ENCODE data around the gene NFIX. TPM values are rescaled to one million over a fixed set of nuclear protein-coding genes. Genes with fewer than 3 reads are reported as not detected.

The NFIX gene
- total and polyA plus RNA-seq, 9 of the 15 experiments (the other 6 are each of a cell fraction or from before 2014, with no cell fraction given): 0.28 to 26.8 (median 5.4) TPM

DNA sequence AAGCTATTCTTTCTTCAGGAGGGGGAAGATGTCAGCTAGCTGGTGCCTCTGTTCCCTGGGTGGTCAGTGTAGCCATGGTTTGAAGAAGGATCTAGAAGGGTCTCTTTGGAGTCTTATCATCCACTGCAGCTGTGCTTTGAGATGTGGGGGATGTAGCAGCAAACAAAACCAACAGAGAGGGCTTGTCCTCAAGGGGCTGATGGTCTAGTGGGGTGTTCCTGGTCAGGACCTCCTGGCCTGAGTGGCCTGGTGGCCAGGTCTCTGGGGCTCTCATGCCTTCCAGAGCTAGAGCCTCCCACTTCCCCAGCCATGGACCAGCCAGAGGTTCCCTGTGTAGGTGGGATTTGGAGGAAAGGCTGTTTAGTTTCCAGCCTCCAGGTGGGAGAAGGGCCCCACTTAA is 67.0 kb downstream of the NFIX start:
- Histone ChIP-seq H3K27ac (ENCODE audit: extremely low read depth, low read depth, low read length) (no peak overlapping the region), H3K9me1 (ENCODE audit: control insufficient read depth, insufficient read depth, low read length) (no peaks in the 10 kb centered on the region), H3K9ac (ENCODE audit: insufficient read depth in 1 of 2, low read depth in 2 of 2, low read length in 2 of 2) (peak overlapping the region in 1 of 2 experiments; percentile 69; a peak in 1 of 4 replicates), H2AFZ (ENCODE audit: low read depth, low read length) (no peak overlapping the region), H3K79me2 (ENCODE audit: control insufficient read depth, insufficient read depth, low read length) (peaks cover 8% of the 10 kb centered on the region; the same call in 2 of the 3 replicates), H3K4me3 (no peak overlapping the region), H3K9me3 (replicated peaks; ENCODE audit: control insufficient read depth, insufficient read depth, low read depth, low read length) (no peaks in the 10 kb centered on the region), H4K20me1 (replicated peaks; ENCODE audit: control insufficient read depth, insufficient read depth, low read length) (peaks cover 18% of the 10 kb centered on the region; the same call in 1 of the 2 replicates), H3K36me3 (ENCODE audit: control insufficient read depth, insufficient read depth, low read length) (no peaks in the 10 kb centered on the region), H3K27me3 (ENCODE audit: control insufficient read depth in 2 of 2, insufficient read depth in 2 of 2, low read length in 2 of 2) (no peaks in the 10 kb centered on the region), H3K4me1 (replicated peaks in 1 of 2; ENCODE audit: control insufficient read depth in 2 of 2, insufficient read depth in 2 of 2, low read length in 2 of 2) (peaks cover 17 to 69% of the 10 kb centered on the region in 2 experiments; a peak in 4 of 5 replicates), H3K4me2 (ENCODE audit: insufficient read depth, low read length) (no peak overlapping the region)
- no peak for ATAC-seq
- no peak for FAIRE-seq
- ChIA-PET POLR2A (interaction anchor here (1.1 kb wide), 1 partner anchor 97 kb away, joined by 3 read pairs; no protein-coding TSS in a partner anchor), CTCF (ENCODE audit: low intra/inter-chr PET ratio) (interaction anchor here (1.2 to 2.7 kb wide), 3 partner anchors 78 to 97 kb away, joined by 3 to 15 read pairs (median 14); no protein-coding TSS in a partner anchor)
- BruUV-seq (replicated peaks): no TSS peak
- TF ChIP-seq ZNF696 (CRISPR knock-in tag; conservative IDR thresholded peaks at IDR 0.05) (no peak), ZNF316 (IDR thresholded peaks at IDR 0.05) (peak; percentile 59), CBFA2T3 (IDR thresholded peaks at IDR 0.05) (peak; percentile 15)
- no peak for DNase-seq (ENCODE audit: extremely low read depth in 1 of 4, low spot score in 3 of 4)
- in situ Hi-C loops (cut with MboI): no loop called here
- intact Hi-C loops (cut with micrococcal nuclease): no loop called here

- Histone ChIP-seq H3K9me3 (replicated peaks; ENCODE audit: control insufficient read depth, insufficient read depth, low read depth, low read length) (no peaks in the 10 kb centered on the region), H4K20me1 (replicated peaks; ENCODE audit: control insufficient read depth, insufficient read depth, low read length) (peaks cover 17% of the 10 kb centered on the region; the same call in 1 of the 2 replicates), H3K27ac (ENCODE audit: extremely low read depth, low read depth, low read length) (no peak overlapping the region), H3K4me1 (replicated peaks in 1 of 2; ENCODE audit: control insufficient read depth in 2 of 2, insufficient read depth in 2 of 2, low read length in 2 of 2) (peaks cover 24 to 72% of the 10 kb centered on the region in 2 experiments), H3K79me2 (ENCODE audit: control insufficient read depth, insufficient read depth, low read length) (peaks cover 15% of the 10 kb centered on the region; the same call in 2 of the 3 replicates), H3K9ac (ENCODE audit: insufficient read depth in 1 of 2, low read depth in 2 of 2, low read length in 2 of 2) (peak overlapping the region in 1 of 2 experiments; percentile 30; a peak in 1 of 4 replicates), H2AFZ (ENCODE audit: low read depth, low read length) (no peak overlapping the region), H3K36me3 (ENCODE audit: control insufficient read depth, insufficient read depth, low read length) (no peaks in the 10 kb centered on the region), H3K27me3 (ENCODE audit: control insufficient read depth in 2 of 2, insufficient read depth in 2 of 2, low read length in 2 of 2) (no peaks in the 10 kb centered on the region), H3K4me2 (ENCODE audit: insufficient read depth, low read length) (no peak overlapping the region), H3K9me1 (ENCODE audit: control insufficient read depth, insufficient read depth, low read length) (no peaks in the 10 kb centered on the region), H3K4me3 (no peak overlapping the region)
- ChIA-PET POLR2A (interaction anchor here (0.6 to 1.8 kb wide), 2 partner anchors 9 to 289 kb away, joined by 4 to 7 read pairs; no protein-coding TSS in a partner anchor), CTCF (ENCODE audit: low intra/inter-chr PET ratio) (no interaction called here)
- ATAC-seq: no peak
- in situ Hi-C loops (cut with MboI) (no loop called here), intact Hi-C loops (cut with micrococcal nuclease) (no loop called here)
- no peak for TF ChIP-seq SIRT6 (IDR thresholded peaks at IDR 0.05; ENCODE audit: low read depth, low read length)
- TF ChIP-seq POLR2AphosphoS2 (IDR thresholded peaks at IDR 0.05; ENCODE audit: low read length): no peak
- no peak for TF ChIP-seq PHF20 (IDR thresholded peaks at IDR 0.05; ENCODE audit: partially characterized antibody)
- no peak for TF ChIP-seq PHTF2 (CRISPR knock-in tag; IDR thresholded peaks at IDR 0.05)
- TF ChIP-seq RBM15 (IDR thresholded peaks at IDR 0.05; ENCODE audit: insufficient read depth, low read length): no peak
- TF ChIP-seq PRMT5 (CRISPR knock-in tag; IDR thresholded peaks at IDR 0.05): no peak
- no peak for TF ChIP-seq ZNF431 (CRISPR knock-in tag; IDR thresholded peaks at IDR 0.05)
- TF ChIP-seq THRA (IDR thresholded peaks at IDR 0.05): no peak
- DNase-seq (ENCODE audit: extremely low read depth in 1 of 4, low spot score in 3 of 4): no peak
- no TSS peak for BruUV-seq (replicated peaks)
- no peak for FAIRE-seq
- 85% methylated on average over 5 of the region's 5 CpGs for WGBS (ENCODE audit: insufficient coverage, low coverage, missing lambda C conversion rate)
Observed at GRCh38 chr19:13063461-13064091, 68.3 kb downstream of the NFIX start.
